Tibial artery (tissue), 4 donors: Measurements from ENCODE around the gene MAP3K21.

Experiments
- DNase-seq, 2 donors: peaks; one replicate each; pipeline ENCODE4 v3.0.0-alpha.2; 2019
- H3K27ac ChIP-seq, 2 donors: fragments of 200-600 bp; sonication (generic) in 1 of 2; 1 replicate in 1 of 2; 2 replicates in 1 of 2; pipeline ENCODE4 v1.5.1; 2018 to 2019; ENCODE audit warnings: mild to moderate bottlenecking in 1 of 2
- H3K27me3 ChIP-seq, 2 donors: fragments of 200-600 bp; sonication (generic) in 1 of 2; one replicate each; pipeline versions ENCODE4 v1.5.1 to v1.6.0; 2016 to 2019
- H3K36me3 ChIP-seq, 3 donors: fragments of 200-600 bp; sonication (generic) in 2 of 3; one replicate each; pipeline ENCODE4 v1.5.1; 2016 to 2019; ENCODE audit warnings: mild to moderate bottlenecking in 2 of 3
- H3K4me1 ChIP-seq, 4 donors: fragments of 200-600 bp; sonication (generic) in 2 of 4; 1 replicate in 3 of 4; 2 replicates in 1 of 4; pipeline ENCODE4 v1.5.1; 2016 to 2019
- H3K4me3 ChIP-seq, 2 donors: fragments of 200-600 bp; sonication (generic) in 1 of 2; 1 replicate in 1 of 2; 2 replicates in 1 of 2; pipeline ENCODE4 v1.5.1; 2018 to 2019; ENCODE audit warnings: mild to moderate bottlenecking in 2 of 2
- H3K9me3 ChIP-seq, 3 donors: fragments of 200-600 bp; sonication (generic) in 1 of 3; one replicate each; pipeline ENCODE4 v1.5.1; 2016 to 2019
- CTCF ChIP-seq, 2 experiments: fragments of 200-600 bp in 1 of 2; fragments of 450-650 bp in 1 of 2; IDR thresholded peaks; one replicate each; pipeline ENCODE4 v1.5.1; 2017 to 2019; ENCODE audit warnings: antibody characterized with exemption in 2 of 2, mild to moderate bottlenecking in 1 of 2, moderate library complexity in 1 of 2
- intact Hi-C: fragments of 100-400 bp; cut with DNase I; formaldehyde crosslinking; loops from one replicate; pipeline ENCODE4 v1.15.0; 2023; ENCODE audit warnings: low total_unique reads

The MAP3K21 gene

GRCh38 chr1:233336554-233337456, 9.3 kb downstream of the MAP3K21 start:
- Histone ChIP-seq H3K4me1 (no peaks in the 10 kb centered on the region), H3K27ac (no peak overlapping the region), H3K9me3 (no peaks in the 10 kb centered on the region), H3K27me3 (peaks cover 0 to 8% of the 10 kb centered on the region in 2 donors), H3K4me3 (no peak overlapping the region), H3K36me3 (no peaks in the 10 kb centered on the region)
- no peak for TF ChIP-seq CTCF (IDR thresholded peaks at IDR 0.05)
- intact Hi-C loops = no loop called here
- no peak for DNase-seq

- TF ChIP-seq CTCF (IDR thresholded peaks at IDR 0.05) = no peak
- peaks cover 0 to 8% of the 10 kb centered on the region in 2 donors for H3K27me3 ChIP-seq
- H3K27ac ChIP-seq = no peak overlapping the region
- H3K4me1 ChIP-seq = no peaks in the 10 kb centered on the region
- H3K9me3 ChIP-seq = no peaks in the 10 kb centered on the region
- no peaks in the 10 kb centered on the region for H3K36me3 ChIP-seq
- DNase-seq = no peak
- intact Hi-C loops = no loop called here
- H3K4me3 ChIP-seq = no peak overlapping the region
Observed at GRCh38 chr1:233337505-233337904, 10.0 kb downstream of the MAP3K21 start.

GRCh38 chr1:233338102-233338501, 10.6 kb downstream of the MAP3K21 start:
- DNase-seq = no peak
- intact Hi-C loops = no loop called here
- Histone ChIP-seq H3K27me3 (peaks cover 0 to 8% of the 10 kb centered on the region in 2 donors), H3K9me3 (no peaks in the 10 kb centered on the region), H3K27ac (no peak overlapping the region), H3K4me1 (no peaks in the 10 kb centered on the region), H3K4me3 (no peak overlapping the region), H3K36me3 (no peaks in the 10 kb centered on the region)
- TF ChIP-seq CTCF (IDR thresholded peaks at IDR 0.05) = no peak

- Histone ChIP-seq H3K27me3 (peaks cover 0 to 8% of the 10 kb centered on the region in 2 donors), H3K4me3 (no peak overlapping the region), H3K9me3 (no peaks in the 10 kb centered on the region), H3K4me1 (no peaks in the 10 kb centered on the region), H3K27ac (no peak overlapping the region), H3K36me3 (no peaks in the 10 kb centered on the region)
- no peak for TF ChIP-seq CTCF (IDR thresholded peaks at IDR 0.05)
- intact Hi-C loops = no loop called here
- no peak for DNase-seq
Observed at GRCh38 chr1:233340031-233340555, 12.6 kb downstream of the MAP3K21 start.

- intact Hi-C loops = no loop called here
- DNase-seq = no peak
- H3K4me1 ChIP-seq = no peaks in the 10 kb centered on the region
- no peak overlapping the region for H3K4me3 ChIP-seq
- no peak for TF ChIP-seq CTCF (IDR thresholded peaks at IDR 0.05)
- H3K36me3 ChIP-seq = no peaks in the 10 kb centered on the region
- H3K27ac ChIP-seq = no peak overlapping the region
- no peaks in the 10 kb centered on the region for H3K9me3 ChIP-seq
- H3K27me3 ChIP-seq = peaks cover 0 to 4% of the 10 kb centered on the region in 2 donors
Observed at GRCh38 chr1:233340966-233341516, 13.5 kb downstream of the MAP3K21 start.
